ENCODE data around the gene BCL7A.
"Not testable (repeated sequence)": the region's sequence is repeated elsewhere in the genome, so short reads cannot be mapped to it uniquely, and the experiment has no call there.

Gene BCL7A

GRCh38 chr12:122051231-122051876 is 29.7 kb downstream of the BCL7A start:
- H3K4me3 ChIP-seq (ENCODE audit: low read depth, low read length), result no peak overlapping the region
- in situ Hi-C loops (cut with HindIII; ENCODE audit: low sequenced_read_pairs), result no loop called here
- TF ChIP-seq CTCF (IDR thresholded peaks at IDR 0.05; ENCODE audit: low read depth, low read length, missing control alignments), result no peak
- DNase-seq (ENCODE audit: low read depth), result no peak

- DNase-seq (ENCODE audit: low read depth), result no peak
- in situ Hi-C loops (cut with HindIII; ENCODE audit: low sequenced_read_pairs), result no loop called here
- H3K4me3 ChIP-seq (ENCODE audit: low read depth, low read length), result no peak overlapping the region
- no peak for TF ChIP-seq CTCF (IDR thresholded peaks at IDR 0.05; ENCODE audit: low read depth, low read length, missing control alignments)
Observed at GRCh38 chr12:122052285-122052684, 30.6 kb downstream of the BCL7A start.

GRCh38 chr12:122054842-122055520 is 33.3 kb downstream of the BCL7A start:
- in situ Hi-C loops (cut with HindIII; ENCODE audit: low sequenced_read_pairs), result no loop called here
- DNase-seq (ENCODE audit: low read depth), result no peak
- no peak overlapping the region for H3K4me3 ChIP-seq (ENCODE audit: low read depth, low read length)
- TF ChIP-seq CTCF (IDR thresholded peaks at IDR 0.05; ENCODE audit: low read depth, low read length, missing control alignments), result no peak

- H3K4me3 ChIP-seq (ENCODE audit: low read depth, low read length); in situ Hi-C loops (cut with HindIII; ENCODE audit: low sequenced_read_pairs): not testable (repeated sequence)
Observed at GRCh38 chr12:122056406-122056805, 34.7 kb downstream of the BCL7A start.

GRCh38 chr12:122057007-122057735 is 35.5 kb downstream of the BCL7A start:
- no peak overlapping the region for H3K4me3 ChIP-seq (ENCODE audit: low read depth, low read length)
- no peak for DNase-seq (ENCODE audit: low read depth)
- no peak for TF ChIP-seq CTCF (IDR thresholded peaks at IDR 0.05; ENCODE audit: low read depth, low read length, missing control alignments)
- in situ Hi-C loops (cut with HindIII; ENCODE audit: low sequenced_read_pairs), result no loop called here

More at GRCh38 chr12:122056406-122056805, 34.7 kb downstream of the BCL7A start:
- not testable (repeated sequence) for DNase-seq (ENCODE audit: low read depth)

- no peak for TF ChIP-seq CTCF (IDR thresholded peaks at IDR 0.05; ENCODE audit: low read depth, low read length, missing control alignments)
- DNase-seq (ENCODE audit: low read depth), result no peak
- in situ Hi-C loops (cut with HindIII; ENCODE audit: low sequenced_read_pairs), result no loop called here
- H3K4me3 ChIP-seq (ENCODE audit: low read depth, low read length), result no peak overlapping the region
Observed at GRCh38 chr12:122057769-122058168, 36.1 kb downstream of the BCL7A start.

All from astrocyte of the cerebellum (primary cell).